DOHH2 (cell line): ENCODE results near the gene AHRR.
"Not testable (repeated sequence)": the region's sequence is repeated elsewhere in the genome, so short reads cannot be mapped to it uniquely, and the experiment has no call there.

Experiments used
- H3F3A ChIP-seq: fragments of 200-600 bp; sonication (generic), shearing (Covaris generic); 2 replicates; pipeline ENCODE4 v1.6.0; 2016; ENCODE audit warnings: antibody characterized with exemption, mild to moderate bottlenecking; ENCODE audit not compliant: control insufficient read depth, insufficient read depth
- H3K27ac ChIP-seq: fragments of 200-600 bp; sonication (generic); 2 replicates; pipeline ENCODE4 v1.5.1; 2014; ENCODE audit warnings: low read depth, mild to moderate bottlenecking, low read length, moderate library complexity
- H3K27me3 ChIP-seq: fragments of 200-600 bp; sonication (generic); 2 replicates; pipeline ENCODE4 v1.6.1; 2014; ENCODE audit warnings: mild to moderate bottlenecking, low read length, mixed read lengths; ENCODE audit not compliant: control insufficient read depth
- H3K36me3 ChIP-seq: fragments of 200-600 bp; sonication (generic); 2 replicates; pipeline ENCODE4 v1.6.1; 2014; ENCODE audit warnings: mild to moderate bottlenecking, low read length, moderate library complexity, mixed read lengths; ENCODE audit not compliant: control insufficient read depth
- H3K4me1 ChIP-seq: fragments of 200-600 bp; sonication (generic); 2 replicates; pipeline ENCODE4 v1.6.1; 2014; ENCODE audit warnings: mild to moderate bottlenecking, low read length, mixed read lengths; ENCODE audit not compliant: control insufficient read depth
- H3K4me2 ChIP-seq: fragments of 200-600 bp; sonication (generic); 2 replicates; pipeline ENCODE4 v1.6.0; 2014; ENCODE audit warnings: mild to moderate bottlenecking, low read length, moderate library complexity
- H3K4me3 ChIP-seq: fragments of 200-600 bp; sonication (generic); 2 replicates; pipeline ENCODE4 v1.5.1; 2014; ENCODE audit warnings: mild to moderate bottlenecking, low read length, mixed read lengths
- H3K79me2 ChIP-seq: fragments of 200-600 bp; sonication (generic); 2 replicates; pipeline ENCODE4 v1.6.1; 2014; ENCODE audit warnings: mild to moderate bottlenecking, low read length, mixed read lengths; ENCODE audit not compliant: control insufficient read depth
- H3K9me2 ChIP-seq: fragments of 200-600 bp; sonication (generic); replicated peaks from 2 replicates; pipeline ENCODE4 v1.6.1; 2014; ENCODE audit warnings: mild to moderate bottlenecking, low read length, mixed read lengths; ENCODE audit not compliant: control insufficient read depth
- H3K9me3 ChIP-seq: fragments of 200-600 bp; sonication (generic); 2 replicates; pipeline ENCODE4 v1.6.1; 2014; ENCODE audit warnings: antibody characterized with exemption, low read length, mixed read lengths; ENCODE audit not compliant: control insufficient read depth, insufficient read depth
- H4K20me1 ChIP-seq: fragments of 200-600 bp; sonication (generic); 2 replicates; pipeline ENCODE4 v1.6.0; 2014; ENCODE audit warnings: low read depth, mild to moderate bottlenecking, antibody characterized with exemption, low read length, moderate library complexity; ENCODE audit not compliant: control insufficient read depth, insufficient read depth
- EZH2phosphoT487 ChIP-seq: fragments of 200-600 bp; sonication (generic); IDR thresholded peaks from 2 replicates; pipeline ENCODE4 v1.6.1; 2017; ENCODE audit warnings: borderline replicate concordance, mild to moderate bottlenecking, antibody characterized with exemption, low read length, moderate library complexity, mixed read lengths
- TF ChIP-seq, protein P1 (sequence below): fragments of 200-600 bp; sonication (generic); IDR thresholded peaks from one replicate; pipeline ENCODE4 v1.5.1; 2014; ENCODE audit warnings: antibody characterized with exemption, mild to moderate bottlenecking, low read depth, low read length; ENCODE audit not compliant: poor library complexity, severe bottlenecking

Gene AHRR

DNA sequence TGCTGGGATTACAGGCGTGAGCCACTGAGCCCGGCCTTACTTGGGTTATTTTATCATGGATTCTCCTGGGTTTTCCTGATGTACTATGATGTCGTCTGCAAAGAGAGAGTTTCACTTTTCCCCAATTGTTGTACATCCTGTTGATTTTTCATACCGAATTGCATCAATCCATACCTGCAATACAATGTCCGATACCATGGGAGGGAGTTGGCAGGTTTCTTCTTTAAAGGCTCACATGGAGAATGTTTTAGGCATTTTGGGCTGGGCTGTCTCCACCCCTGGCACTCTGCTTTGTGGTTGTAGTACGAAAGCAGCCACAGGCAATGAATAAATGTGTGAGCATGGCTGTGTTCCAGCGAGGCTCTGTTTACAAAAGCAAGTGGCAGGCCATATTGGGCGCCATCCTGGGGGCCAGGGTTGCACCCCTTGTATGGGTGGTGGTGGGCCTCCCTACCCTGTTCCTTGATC lies 86.3 kb downstream of the AHRR start:
- Histone ChIP-seq H3K4me1 (peaks cover 97% of the 10 kb centered on the region), H3K9me3 (no peaks in the 10 kb centered on the region), H3K9me2 (no peaks in the 10 kb centered on the region), H3K36me3 (peaks cover 24% of the 10 kb centered on the region), H3K27ac (no peak overlapping the region), H3K27me3 (no peaks in the 10 kb centered on the region), H4K20me1 (no peaks in the 10 kb centered on the region), H3K4me3 (no peak overlapping the region), H3K79me2 (peaks cover 8% of the 10 kb centered on the region), H3F3A (peaks cover 17% of the 10 kb centered on the region), H3K4me2 (no peak overlapping the region)
- TF ChIP-seq, protein P1, sequence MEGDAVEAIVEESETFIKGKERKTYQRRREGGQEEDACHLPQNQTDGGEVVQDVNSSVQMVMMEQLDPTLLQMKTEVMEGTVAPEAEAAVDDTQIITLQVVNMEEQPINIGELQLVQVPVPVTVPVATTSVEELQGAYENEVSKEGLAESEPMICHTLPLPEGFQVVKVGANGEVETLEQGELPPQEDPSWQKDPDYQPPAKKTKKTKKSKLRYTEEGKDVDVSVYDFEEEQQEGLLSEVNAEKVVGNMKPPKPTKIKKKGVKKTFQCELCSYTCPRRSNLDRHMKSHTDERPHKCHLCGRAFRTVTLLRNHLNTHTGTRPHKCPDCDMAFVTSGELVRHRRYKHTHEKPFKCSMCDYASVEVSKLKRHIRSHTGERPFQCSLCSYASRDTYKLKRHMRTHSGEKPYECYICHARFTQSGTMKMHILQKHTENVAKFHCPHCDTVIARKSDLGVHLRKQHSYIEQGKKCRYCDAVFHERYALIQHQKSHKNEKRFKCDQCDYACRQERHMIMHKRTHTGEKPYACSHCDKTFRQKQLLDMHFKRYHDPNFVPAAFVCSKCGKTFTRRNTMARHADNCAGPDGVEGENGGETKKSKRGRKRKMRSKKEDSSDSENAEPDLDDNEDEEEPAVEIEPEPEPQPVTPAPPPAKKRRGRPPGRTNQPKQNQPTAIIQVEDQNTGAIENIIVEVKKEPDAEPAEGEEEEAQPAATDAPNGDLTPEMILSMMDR = no peak
- no peak for TF ChIP-seq EZH2phosphoT487

DNA sequence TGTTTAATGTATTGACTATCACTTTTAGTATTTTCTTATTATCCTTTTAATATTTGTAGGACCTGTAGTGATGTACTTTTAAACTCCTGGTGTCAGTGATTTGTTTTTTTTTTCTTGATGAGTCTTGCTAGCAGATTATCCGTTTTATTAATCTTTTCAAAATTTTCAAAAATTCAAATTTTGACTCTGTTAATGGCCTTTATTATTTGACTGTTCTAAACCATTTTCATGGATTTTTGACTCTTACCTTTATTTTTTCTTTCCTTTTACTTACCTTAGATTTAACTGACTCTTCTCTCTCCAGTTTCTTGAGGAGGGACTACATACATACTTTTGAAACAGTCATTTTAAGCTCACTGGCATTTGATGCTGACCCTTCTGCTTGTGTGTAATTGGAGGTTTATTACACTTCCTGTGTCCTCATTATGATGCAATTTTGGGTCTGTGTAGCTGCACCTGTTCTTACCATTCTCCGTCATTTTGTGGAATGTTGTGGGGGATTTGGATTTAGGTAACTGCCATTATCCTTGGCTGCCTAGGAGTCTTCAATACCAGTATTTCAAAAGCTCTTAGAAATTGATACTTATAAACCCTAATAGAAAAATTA lies 89.5 kb downstream of the AHRR start:
- TF ChIP-seq, protein P1 = no peak
- no peak for TF ChIP-seq EZH2phosphoT487

DNA sequence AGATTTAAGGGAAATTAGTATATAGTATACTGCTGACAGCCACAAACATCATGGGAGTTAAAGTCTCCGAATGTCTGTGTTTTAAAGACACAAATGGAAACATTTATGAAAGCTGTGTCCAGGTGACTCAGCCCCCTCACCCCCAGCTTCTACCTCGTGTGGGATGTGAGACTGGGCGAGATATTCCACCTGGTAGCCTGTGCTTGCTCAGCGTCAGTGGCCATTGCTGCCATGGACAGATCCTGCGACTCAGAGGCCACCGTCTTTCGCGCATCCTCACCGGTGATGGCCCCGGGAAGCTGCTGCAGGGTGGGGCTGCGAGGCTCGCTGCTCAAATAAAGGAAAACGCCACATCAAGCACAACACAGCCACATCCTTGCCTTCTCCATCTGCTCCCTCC lies 90.2 kb downstream of the AHRR start:
- H3F3A ChIP-seq = peaks cover 7% of the 10 kb centered on the region; the same call in 1 of the 2 replicates
- peak overlapping the region; percentile 37 for H3K4me2 ChIP-seq
- H3K9me3 ChIP-seq = no peaks in the 10 kb centered on the region
- TF ChIP-seq EZH2phosphoT487 = no peak
- TF ChIP-seq, protein P1 = no peak
- peaks cover 17% of the 10 kb centered on the region for H3K36me3 ChIP-seq
- H4K20me1 ChIP-seq = no peaks in the 10 kb centered on the region
- H3K4me3 ChIP-seq = peak overlapping the region; percentile 26; the same call in 1 of the 2 replicates
- H3K79me2 ChIP-seq = peaks cover 8% of the 10 kb centered on the region
- H3K4me1 ChIP-seq = peaks cover 78% of the 10 kb centered on the region
- no peaks in the 10 kb centered on the region for H3K27me3 ChIP-seq
- H3K9me2 ChIP-seq = no peaks in the 10 kb centered on the region
- H3K27ac ChIP-seq = peak overlapping the region; percentile 54

More for the DNA sequence above, 89.5 kb downstream of the AHRR start:
- Histone ChIP-seq H3F3A (peaks cover 11% of the 10 kb centered on the region; the same call in 1 of the 2 replicates), H3K9me2 (no peaks in the 10 kb centered on the region), H3K4me3 (peak overlapping the region; percentile 30; the same call in 1 of the 2 replicates), H3K79me2 (peaks cover 8% of the 10 kb centered on the region), H4K20me1 (no peaks in the 10 kb centered on the region), H3K4me2 (peak overlapping the region; percentile 55), H3K4me1 (peaks cover 85% of the 10 kb centered on the region), H3K27ac (peak overlapping the region; percentile 54), H3K27me3 (no peaks in the 10 kb centered on the region), H3K36me3 (peaks cover 17% of the 10 kb centered on the region), H3K9me3 (no peaks in the 10 kb centered on the region)

DNA sequence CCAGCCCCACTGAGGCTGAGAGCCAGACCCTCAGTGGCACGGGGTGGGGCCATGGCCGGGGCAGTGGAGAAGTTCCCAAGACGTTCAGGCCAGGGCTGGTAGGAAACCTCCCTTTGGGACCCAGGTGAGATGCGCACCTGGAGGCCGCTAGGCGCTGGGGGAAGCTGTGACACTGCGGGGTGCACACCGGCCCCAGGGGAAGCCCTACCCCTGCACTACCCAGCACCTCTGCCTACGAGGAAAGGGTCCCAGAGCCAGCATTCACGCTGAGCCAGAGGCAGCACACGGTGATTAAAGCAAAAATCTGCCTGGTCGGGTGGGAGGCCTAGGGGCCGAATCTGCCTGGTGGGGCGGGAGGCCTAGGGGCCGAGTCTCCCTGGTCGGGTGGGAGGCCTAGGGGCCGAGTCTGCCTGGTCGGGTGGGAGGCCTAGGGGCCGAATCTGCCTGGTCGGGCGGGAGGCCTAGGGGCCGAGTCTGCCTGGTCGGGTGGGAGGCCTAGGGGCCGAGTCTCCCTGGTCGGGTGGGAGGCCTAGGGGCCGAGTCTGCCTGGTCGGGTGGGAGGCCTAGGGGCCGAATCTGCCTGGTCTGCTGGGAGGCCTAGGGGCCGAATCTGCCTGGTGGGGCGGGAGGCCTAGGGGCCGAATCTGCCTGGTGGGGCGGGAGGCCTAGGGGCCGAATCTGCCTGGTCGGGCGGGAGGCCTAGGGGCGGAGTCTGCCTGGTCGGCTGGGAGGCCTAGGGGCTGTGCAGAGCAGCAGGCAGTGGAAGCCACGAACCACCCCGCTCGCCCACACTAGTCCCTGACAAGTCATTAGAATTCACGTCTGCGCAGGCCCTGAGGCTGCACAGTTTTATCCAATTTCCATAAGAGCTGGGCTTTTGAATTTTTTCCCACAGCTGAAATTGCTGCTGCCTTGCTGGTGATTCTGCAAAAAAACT lies 93.7 kb downstream of the AHRR start:
- not testable (repeated sequence) for H3K27ac ChIP-seq, H3K9me3 ChIP-seq, H3K27me3 ChIP-seq, H3K4me3 ChIP-seq, H3F3A ChIP-seq, H3K9me2 ChIP-seq, H3K79me2 ChIP-seq, H4K20me1 ChIP-seq, H3K4me2 ChIP-seq
- H3K4me1 ChIP-seq = peaks cover 46% of the 10 kb centered on the region
- peaks cover 20% of the 10 kb centered on the region for H3K36me3 ChIP-seq
